Effector memory CD8-positive, alpha-beta T cell (primary cell): ENCODE measurements around the gene BMP8A.
A peak's percentile ranks its signal among the peaks of the same experiment; 100 is the strongest.
"Not testable (repeated sequence)": the region's sequence is repeated elsewhere in the genome, so short reads cannot be mapped to it uniquely, and the experiment has no call there.

Experiments
- ATAC-seq: fragments of 150-1000 bp; cut with Tn5 transposase; replicated peaks from 2 replicates; pipeline ENCODE4 v1.10.0; 2021; ENCODE audit warnings: mild to moderate bottlenecking, moderate library complexity
- DNase-seq, 3 experiments: peaks; one replicate each; pipeline ENCODE4 v3.0.0; 2021
- H3K27ac Mint-ChIP-seq, 2 donors: one replicate each; pipeline ENCODE4 v1.8.0; 2022; ENCODE audit warnings: mild to moderate bottlenecking in 2 of 2, mixed read lengths in 2 of 2, moderate library complexity in 2 of 2
- H3K27me3 Mint-ChIP-seq, 2 donors: one replicate each; pipeline ENCODE4 v1.8.0; 2022; ENCODE audit warnings: mixed read lengths in 2 of 2
- H3K36me3 Mint-ChIP-seq: one replicate; pipeline ENCODE4 v1.8.0; 2022; ENCODE audit warnings: mild to moderate bottlenecking, moderate library complexity, mixed read lengths; ENCODE audit not compliant: insufficient read depth
- H3K4me1 Mint-ChIP-seq, 2 donors: one replicate each; pipeline ENCODE4 v1.8.0; 2022; ENCODE audit warnings: low read depth in 2 of 2, mixed read lengths in 2 of 2
- H3K4me3 Mint-ChIP-seq, 2 donors: one replicate each; pipeline ENCODE4 v1.8.0; 2022; ENCODE audit warnings: mild to moderate bottlenecking in 2 of 2, mixed read lengths in 2 of 2, moderate library complexity in 2 of 2
- H3K9me3 Mint-ChIP-seq, 2 donors: one replicate each; pipeline ENCODE4 v1.8.0; 2022; ENCODE audit warnings: mixed read lengths in 2 of 2
- total RNA-seq, 9 experiments: gene quantifications; one replicate each; lab custom pipeline; 2026; lab: John Stamatoyannopoulos, UW

Gene BMP8A
- total RNA-seq: 0.07 to 1.3 (median 0.30) reads per million in 9 experiments

GRCh38 chr1:39491146-39491921, at the start of gene BMP8A:
TSS of gene BMP8A (plus strand) at chr1:39491636. CDS start at chr1:39491992, 356 bp downstream.
- Mint-ChIP-seq H3K9me3 (no peaks in the 10 kb centered on the region), H3K27me3 (peaks cover 20 to 26% of the 10 kb centered on the region in 2 donors)

GRCh38 chr1:39441797-39442196, 49.6 kb upstream of the BMP8A start:
- Mint-ChIP-seq H3K27ac (peak overlapping the region in 1 of 2 donors; percentile 62), H3K36me3 (peaks cover 87% of the 10 kb centered on the region), H3K27me3 (no peaks in the 10 kb centered on the region), H3K4me1 (peaks cover 0 to 3% of the 10 kb centered on the region in 2 donors), H3K4me3 (no peak overlapping the region), H3K9me3 (no peaks in the 10 kb centered on the region)
- no peak for DNase-seq
- no peak for ATAC-seq

More at GRCh38 chr1:39491146-39491921, at the start of gene BMP8A:
- H3K4me1 Mint-ChIP-seq: peaks cover 8% of the 10 kb centered on the region in 2 donors
- DNase-seq (peak; percentile 59 to 72 (median 69)), ATAC-seq (peak; percentile 87)
- H3K4me3 Mint-ChIP-seq: peak within 1 kb of the TSS; percentile 73 to 76
- H3K36me3 Mint-ChIP-seq: peaks cover 30% of the 10 kb centered on the region
- peak within 1 kb of the TSS in 1 of 2 donors; percentile 33 for H3K27ac Mint-ChIP-seq

- DNase-seq (no peak), ATAC-seq (no peak)
- Mint-ChIP-seq H3K27me3 (no peaks in the 10 kb centered on the region), H3K27ac (peak overlapping the region in 1 of 2 donors; percentile 18), H3K36me3 (peaks cover 92% of the 10 kb centered on the region), H3K4me1 (peaks cover 0 to 3% of the 10 kb centered on the region in 2 donors), H3K4me3 (no peak overlapping the region), H3K9me3 (no peaks in the 10 kb centered on the region)
Observed at GRCh38 chr1:39445573-39445972, 45.9 kb upstream of the BMP8A start.

- H3K4me3 Mint-ChIP-seq: no peak overlapping the region
- H3K4me1 Mint-ChIP-seq: no peaks in the 10 kb centered on the region
- no peaks in the 10 kb centered on the region for H3K9me3 Mint-ChIP-seq
- peaks cover 96% of the 10 kb centered on the region for H3K36me3 Mint-ChIP-seq
- H3K27ac Mint-ChIP-seq: no peak overlapping the region
- DNase-seq (no peak), ATAC-seq (no peak)
- H3K27me3 Mint-ChIP-seq: no peaks in the 10 kb centered on the region
Observed at GRCh38 chr1:39446986-39447567, 44.4 kb upstream of the BMP8A start.

GRCh38 chr1:39450041-39450440, 41.4 kb upstream of the BMP8A start:
- DNase-seq, H3K9me3 Mint-ChIP-seq, H3K27ac Mint-ChIP-seq, H3K4me1 Mint-ChIP-seq, H3K27me3 Mint-ChIP-seq, H3K4me3 Mint-ChIP-seq, ATAC-seq: not testable (repeated sequence)
- peaks cover 97% of the 10 kb centered on the region for H3K36me3 Mint-ChIP-seq

- Mint-ChIP-seq H3K27me3 (no peaks in the 10 kb centered on the region), H3K4me1 (no peaks in the 10 kb centered on the region), H3K4me3 (no peak overlapping the region), H3K27ac (no peak overlapping the region), H3K9me3 (no peaks in the 10 kb centered on the region), H3K36me3 (peaks cover 97% of the 10 kb centered on the region)
- no peak for DNase-seq
- no peak for ATAC-seq
Observed at GRCh38 chr1:39450956-39451606, 40.4 kb upstream of the BMP8A start.

- DNase-seq: no peak
- Mint-ChIP-seq H3K9me3 (no peaks in the 10 kb centered on the region), H3K27ac (no peak overlapping the region), H3K4me1 (no peaks in the 10 kb centered on the region), H3K27me3 (no peaks in the 10 kb centered on the region), H3K4me3 (no peak overlapping the region), H3K36me3 (peaks cover 97% of the 10 kb centered on the region)
- no peak for ATAC-seq
Observed at GRCh38 chr1:39452081-39452480, 39.4 kb upstream of the BMP8A start.

- no peak overlapping the region for H3K27ac Mint-ChIP-seq
- ATAC-seq: no peak
- DNase-seq: no peak
- H3K4me3 Mint-ChIP-seq: no peak overlapping the region
- H3K27me3 Mint-ChIP-seq: no peaks in the 10 kb centered on the region
- no peaks in the 10 kb centered on the region for H3K4me1 Mint-ChIP-seq
- H3K36me3 Mint-ChIP-seq: peaks cover 97% of the 10 kb centered on the region
- H3K9me3 Mint-ChIP-seq: no peaks in the 10 kb centered on the region
Observed at GRCh38 chr1:39452540-39452939, 38.9 kb upstream of the BMP8A start.

- no peaks in the 10 kb centered on the region for H3K27me3 Mint-ChIP-seq
- H3K36me3 Mint-ChIP-seq: peaks cover 97% of the 10 kb centered on the region
- H3K4me1 Mint-ChIP-seq: no peaks in the 10 kb centered on the region
- H3K4me3 Mint-ChIP-seq: no peak overlapping the region
- DNase-seq: no peak
- no peak for ATAC-seq
- H3K27ac Mint-ChIP-seq: no peak overlapping the region
- H3K9me3 Mint-ChIP-seq: no peaks in the 10 kb centered on the region
Observed at GRCh38 chr1:39453603-39454002, 37.8 kb upstream of the BMP8A start.

- Mint-ChIP-seq H3K4me1 (no peaks in the 10 kb centered on the region), H3K4me3 (no peak overlapping the region), H3K9me3 (no peaks in the 10 kb centered on the region), H3K27me3 (no peaks in the 10 kb centered on the region), H3K36me3 (peaks cover 99% of the 10 kb centered on the region), H3K27ac (no peak overlapping the region)
- no peak for DNase-seq
- no peak for ATAC-seq
Observed at GRCh38 chr1:39458991-39459390, 32.4 kb upstream of the BMP8A start.

GRCh38 chr1:39462074-39462473, 29.4 kb upstream of the BMP8A start:
- H3K36me3 Mint-ChIP-seq: peaks cover 90% of the 10 kb centered on the region
- H3K9me3 Mint-ChIP-seq: no peaks in the 10 kb centered on the region
- H3K27me3 Mint-ChIP-seq: no peaks in the 10 kb centered on the region
- peaks cover 0 to 3% of the 10 kb centered on the region in 2 donors for H3K4me1 Mint-ChIP-seq
- no peak overlapping the region for H3K4me3 Mint-ChIP-seq
- DNase-seq (no peak), ATAC-seq (no peak)
- peak overlapping the region; percentile 57 to 79 for H3K27ac Mint-ChIP-seq

GRCh38 chr1:39466413-39467107, 24.9 kb upstream of the BMP8A start:
- Mint-ChIP-seq H3K36me3 (peaks cover 81% of the 10 kb centered on the region), H3K4me1 (peaks cover 0 to 6% of the 10 kb centered on the region in 2 donors), H3K4me3 (no peak overlapping the region), H3K27ac (peak overlapping the region; percentile 12 to 14), H3K9me3 (no peaks in the 10 kb centered on the region), H3K27me3 (no peaks in the 10 kb centered on the region)
- DNase-seq (no peak), ATAC-seq (no peak)

GRCh38 chr1:39467108-39467720, 24.2 kb upstream of the BMP8A start:
- not testable (repeated sequence) for H3K9me3 Mint-ChIP-seq, H3K27me3 Mint-ChIP-seq, ATAC-seq, DNase-seq, H3K4me1 Mint-ChIP-seq, H3K4me3 Mint-ChIP-seq
- Mint-ChIP-seq H3K36me3 (peaks cover 81% of the 10 kb centered on the region), H3K27ac (peak overlapping the region in 1 of 2 donors; percentile 14)
